Tibial nerve (tissue), 4 donors: ENCODE data around the gene KCNMA1. TPM values are rescaled to one million over a fixed set of nuclear protein-coding genes. Genes with fewer than 3 reads are reported as not detected.

Experiments used
- DNase-seq, 2 donors: peaks; one replicate each; pipeline ENCODE4 v3.0.0-alpha.2; 2019; ENCODE audit warnings: low spot score in 2 of 2
- H3K27ac ChIP-seq, 4 donors: fragments of 200-600 bp; sonication (generic) in 3 of 4; one replicate each; pipeline ENCODE4 v1.5.1; 2017 to 2019; ENCODE audit warnings: mild to moderate bottlenecking in 1 of 4
- H3K27me3 ChIP-seq, 2 donors: fragments of 200-600 bp; sonication (generic) in 1 of 2; one replicate each; pipeline versions ENCODE4 v1.5.1 to v1.6.0; 2017 to 2019
- H3K36me3 ChIP-seq, 3 donors: fragments of 200-600 bp; sonication (generic); one replicate each; pipeline ENCODE4 v1.5.1; 2018 to 2019
- H3K4me1 ChIP-seq, 4 donors: fragments of 200-600 bp; sonication (generic) in 3 of 4; one replicate each; pipeline ENCODE4 v1.5.1; 2017 to 2019
- H3K4me3 ChIP-seq, 4 donors: fragments of 200-600 bp; sonication (generic) in 3 of 4; one replicate each; pipeline ENCODE4 v1.5.1; 2017 to 2019; ENCODE audit warnings: mild to moderate bottlenecking in 1 of 4, moderate library complexity in 1 of 4
- H3K9me3 ChIP-seq, 4 donors: fragments of 200-600 bp; sonication (generic) in 3 of 4; one replicate each; pipeline ENCODE4 v1.5.1; 2017 to 2019
- EP300 ChIP-seq, 2 donors: sonication (generic); formaldehyde crosslinking; IDR thresholded peaks; one replicate each; pipeline ENCODE4 v1.6.1; 2017; ENCODE audit warnings: antibody characterized with exemption in 2 of 2, mild to moderate bottlenecking in 1 of 2
- POLR2A ChIP-seq, 2 donors: fragments of 450-650 bp; IDR thresholded peaks; one replicate each; pipeline ENCODE4 v1.6.1; 2017; ENCODE audit warnings: antibody characterized with exemption in 2 of 2, mild to moderate bottlenecking in 2 of 2, moderate library complexity in 2 of 2
- WGBS, 2 donors: methylation state at CpG; one replicate each; pipeline ENCODE4 v1.1.5; 2018; 5-methylcytosine and 5-hydroxymethylcytosine counted together
- total RNA-seq, 4 donors: library from RNA; depleted of rRNA; stranded (reverse); fragments of >200 nt; gene quantifications; one replicate each; pipeline ENCODE4 v1.1.0, GENCODE V29; 2016
- TF ChIP-seq, protein P1 (sequence below), 5 experiments: fragments of 200-600 bp in 3 of 5; fragments of 450-650 bp in 2 of 5; sonication (generic) in 3 of 5; IDR thresholded peaks; one replicate each; pipeline ENCODE4 v1.5.1; 2016 to 2019; ENCODE audit warnings: antibody characterized with exemption in 5 of 5, mild to moderate bottlenecking in 3 of 5, moderate library complexity in 2 of 5

KCNMA1 gene
- total RNA-seq, 4 donors from 2014 or later: 10.2 to 19.9 (median 13.7) TPM

DNA sequence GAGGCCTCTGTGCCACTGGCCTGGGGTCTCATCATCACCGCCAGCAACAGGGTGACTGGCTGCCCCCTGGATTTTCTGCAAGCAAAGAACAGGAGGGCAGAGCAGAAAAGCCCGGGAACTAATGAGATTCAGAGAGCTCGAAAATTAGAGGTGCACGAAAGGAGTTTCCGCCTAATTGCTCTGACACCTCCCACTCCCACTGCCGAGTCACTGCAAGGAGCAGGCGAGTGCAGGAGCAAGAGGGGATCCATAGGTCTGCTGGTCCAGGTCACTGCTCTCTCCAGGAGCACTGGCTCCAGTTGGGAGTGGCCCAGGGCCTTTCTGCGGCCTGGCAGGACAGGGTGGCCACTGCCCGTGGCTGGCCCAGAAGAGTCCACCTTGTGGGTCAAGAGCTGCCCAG is 276.2 kb downstream of the KCNMA1 start:
- DNase-seq: no peak
- Histone ChIP-seq H3K4me3 (no peak overlapping the region), H3K4me1 (no peaks in the 10 kb centered on the region), H3K27me3 (no peaks in the 10 kb centered on the region), H3K36me3 (no peaks in the 10 kb centered on the region), H3K9me3 (no peaks in the 10 kb centered on the region), H3K27ac (no peak overlapping the region)
- WGBS, 2 donors: 90% methylated on average over 7 to 9 of the region's 9 CpGs
- TF ChIP-seq EP300 (IDR thresholded peaks at IDR 0.05) (no peak), POLR2A (IDR thresholded peaks at IDR 0.05) (no peak)
- TF ChIP-seq, protein P1, sequence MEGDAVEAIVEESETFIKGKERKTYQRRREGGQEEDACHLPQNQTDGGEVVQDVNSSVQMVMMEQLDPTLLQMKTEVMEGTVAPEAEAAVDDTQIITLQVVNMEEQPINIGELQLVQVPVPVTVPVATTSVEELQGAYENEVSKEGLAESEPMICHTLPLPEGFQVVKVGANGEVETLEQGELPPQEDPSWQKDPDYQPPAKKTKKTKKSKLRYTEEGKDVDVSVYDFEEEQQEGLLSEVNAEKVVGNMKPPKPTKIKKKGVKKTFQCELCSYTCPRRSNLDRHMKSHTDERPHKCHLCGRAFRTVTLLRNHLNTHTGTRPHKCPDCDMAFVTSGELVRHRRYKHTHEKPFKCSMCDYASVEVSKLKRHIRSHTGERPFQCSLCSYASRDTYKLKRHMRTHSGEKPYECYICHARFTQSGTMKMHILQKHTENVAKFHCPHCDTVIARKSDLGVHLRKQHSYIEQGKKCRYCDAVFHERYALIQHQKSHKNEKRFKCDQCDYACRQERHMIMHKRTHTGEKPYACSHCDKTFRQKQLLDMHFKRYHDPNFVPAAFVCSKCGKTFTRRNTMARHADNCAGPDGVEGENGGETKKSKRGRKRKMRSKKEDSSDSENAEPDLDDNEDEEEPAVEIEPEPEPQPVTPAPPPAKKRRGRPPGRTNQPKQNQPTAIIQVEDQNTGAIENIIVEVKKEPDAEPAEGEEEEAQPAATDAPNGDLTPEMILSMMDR (IDR thresholded peaks at IDR 0.05): no peak

- WGBS, 2 donors: 86 to 93% methylated on average over 5 of the region's 5 CpGs
- no peak for DNase-seq
- H3K9me3 ChIP-seq: no peaks in the 10 kb centered on the region
- no peak overlapping the region for H3K4me3 ChIP-seq
- no peak for TF ChIP-seq POLR2A (IDR thresholded peaks at IDR 0.05)
- TF ChIP-seq, protein P1 (IDR thresholded peaks at IDR 0.05): no peak
- no peak for TF ChIP-seq EP300 (IDR thresholded peaks at IDR 0.05)
- H3K27ac ChIP-seq: no peak overlapping the region
- no peaks in the 10 kb centered on the region for H3K36me3 ChIP-seq
- no peaks in the 10 kb centered on the region for H3K4me1 ChIP-seq
- no peaks in the 10 kb centered on the region for H3K27me3 ChIP-seq
Measured at GRCh38 chr10:77360835-77361234, 276.8 kb downstream of the KCNMA1 start.

- no peaks in the 10 kb centered on the region for H3K27me3 ChIP-seq
- TF ChIP-seq POLR2A (IDR thresholded peaks at IDR 0.05) (no peak), EP300 (IDR thresholded peaks at IDR 0.05) (no peak)
- TF ChIP-seq, protein P1 (IDR thresholded peaks at IDR 0.05): no peak
- H3K4me3 ChIP-seq: no peak overlapping the region
- H3K36me3 ChIP-seq: no peaks in the 10 kb centered on the region
- DNase-seq: no peak
- whole genome bisulfite sequencing, 2 donors: 65 to 82% methylated on average over 2 of the region's 2 CpGs
- H3K27ac ChIP-seq: no peak overlapping the region
- no peaks in the 10 kb centered on the region for H3K9me3 ChIP-seq
- no peaks in the 10 kb centered on the region for H3K4me1 ChIP-seq
Measured at GRCh38 chr10:77359950-77360520, 277.6 kb downstream of the KCNMA1 start.

DNA sequence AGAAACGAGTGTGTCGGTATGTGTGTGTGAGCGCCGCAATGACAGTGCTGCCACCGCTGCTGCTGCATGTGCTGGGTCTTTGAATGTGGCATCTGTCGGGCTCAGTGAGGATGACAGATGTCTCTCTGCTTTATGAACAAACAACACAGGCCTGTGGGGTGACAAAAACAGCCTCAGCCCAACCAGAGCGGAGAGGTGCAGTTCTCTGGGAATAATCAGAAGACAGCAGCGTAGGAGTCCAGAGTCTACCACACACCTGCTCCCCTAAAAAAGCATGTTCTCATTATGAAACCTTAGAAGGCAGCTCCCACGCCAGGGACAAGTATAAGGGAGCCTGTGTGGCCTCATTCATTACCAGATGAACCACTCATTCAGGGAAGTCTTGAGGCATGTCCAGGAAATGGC is 278.3 kb downstream of the KCNMA1 start:
- whole genome bisulfite sequencing, 2 donors: 92 to 93% methylated on average over 8 to 9 of the region's 9 CpGs
- DNase-seq: no peak
- H3K27ac ChIP-seq: no peak overlapping the region
- no peak overlapping the region for H3K4me3 ChIP-seq
- no peak for TF ChIP-seq POLR2A (IDR thresholded peaks at IDR 0.05)
- TF ChIP-seq, protein P1 (IDR thresholded peaks at IDR 0.05): no peak
- H3K27me3 ChIP-seq: no peaks in the 10 kb centered on the region
- no peaks in the 10 kb centered on the region for H3K36me3 ChIP-seq
- no peaks in the 10 kb centered on the region for H3K4me1 ChIP-seq
- no peaks in the 10 kb centered on the region for H3K9me3 ChIP-seq

- no peaks in the 10 kb centered on the region for H3K36me3 ChIP-seq
- 91 to 92% methylated on average over 5 of the region's 5 CpGs for WGBS, 2 donors
- H3K4me3 ChIP-seq: no peak overlapping the region
- H3K27ac ChIP-seq: no peak overlapping the region
- no peak for DNase-seq
- no peaks in the 10 kb centered on the region for H3K4me1 ChIP-seq
- H3K9me3 ChIP-seq: no peaks in the 10 kb centered on the region
- TF ChIP-seq, protein P1 (IDR thresholded peaks at IDR 0.05): no peak
- TF ChIP-seq POLR2A (IDR thresholded peaks at IDR 0.05): no peak
- TF ChIP-seq EP300 (IDR thresholded peaks at IDR 0.05): no peak
- no peaks in the 10 kb centered on the region for H3K27me3 ChIP-seq
Measured at GRCh38 chr10:77358656-77359055, 279.0 kb downstream of the KCNMA1 start.
